T-cell (primary cell): ENCODE data around the gene ELAVL3. TPM values are rescaled to one million over a fixed set of nuclear protein-coding genes. Genes with fewer than 3 reads are reported as not detected.
"Not testable (repeated sequence)": the region's sequence is repeated elsewhere in the genome, so short reads cannot be mapped to it uniquely, and the experiment has no call there.

Source experiments
- ATAC-seq, 4 experiments: fragments of 200-7000 bp in 3 of 4; fragments of 150-1000 bp in 1 of 4; cut with Tn5 transposase; replicated peaks in 1 of 4; 1 replicate in 3 of 4; 2 replicates in 1 of 4; pipeline ENCODE4 v1.10.0; 2021; ENCODE audit warnings: moderate library complexity in 3 of 4, mild to moderate bottlenecking in 2 of 4, moderate number of reproducible peaks in 1 of 4
- CTCF ChIA-PET, 2 donors: fragments of 300-600 bp; sonication (Branson Sonifier 250); formaldehyde crosslinking; loops; one replicate each; lab custom pipeline; 2022; ENCODE audit warnings: antibody characterized with exemption in 2 of 2; lab: Charles Lee
- POLR2A ChIA-PET, 2 donors: fragments of 300-600 bp; sonication (Branson Sonifier 250); formaldehyde crosslinking; loops; one replicate each; lab custom pipeline; 2022; ENCODE audit warnings: antibody characterized with exemption in 2 of 2; lab: Charles Lee
- DNase-seq, 35 experiments: peaks; one replicate each; pipeline versions ENCODE4 v3.0.0 to v3.0.0-alpha.2; 2013 to 2023
- H3K27ac ChIP-seq: one replicate; pipeline ENCODE4 v1.5.1; 2013; ENCODE audit warnings: low read length
- H3K27me3 ChIP-seq, 2 experiments: replicated peaks in 1 of 2; 1 replicate in 1 of 2; 2 replicates in 1 of 2; pipeline versions ENCODE4 v1.6.1 to v1.7.0; 2013; ENCODE audit warnings: low read length in 1 of 2, mixed read lengths in 1 of 2; ENCODE audit not compliant: control insufficient read depth in 2 of 2, insufficient read depth in 2 of 2; ENCODE audit errors: extremely low read depth in 1 of 2
- H3K36me3 ChIP-seq, 2 donors: 1 replicate in 1 of 2; 2 replicates in 1 of 2; pipeline versions ENCODE4 v1.6.1 to v1.7.0; 2013; ENCODE audit warnings: low read length in 1 of 2; ENCODE audit not compliant: control insufficient read depth in 2 of 2, insufficient read depth in 1 of 2; ENCODE audit errors: extremely low read depth in 1 of 2
- H3K4me1 ChIP-seq, 2 experiments: 1 replicate in 1 of 2; 2 replicates in 1 of 2; pipeline versions ENCODE4 v1.6.1 to v1.7.0; 2013; ENCODE audit warnings: low read length in 2 of 2, mixed read lengths in 1 of 2; ENCODE audit not compliant: insufficient read depth in 2 of 2, control insufficient read depth in 1 of 2; ENCODE audit errors: extremely low read depth in 1 of 2
- H3K4me3 ChIP-seq, 2 donors: 1 replicate in 1 of 2; 2 replicates in 1 of 2; pipeline versions ENCODE4 v1.5.1 to v1.7.0; 2013; ENCODE audit warnings: mild to moderate bottlenecking in 2 of 2, low read length in 1 of 2, moderate library complexity in 1 of 2; ENCODE audit not compliant: control insufficient read depth in 1 of 2; ENCODE audit errors: extremely low read depth in 1 of 2
- H3K9me3 ChIP-seq: 2 replicates; pipeline ENCODE4 v1.7.0; 2013
- H3K27ac Mint-ChIP-seq, 2 donors: one replicate each; pipeline ENCODE4 v1.8.0; 2020 to 2021; ENCODE audit warnings: mild to moderate bottlenecking in 2 of 2, mixed read lengths in 2 of 2
- H3K27me3 Mint-ChIP-seq, 2 donors: one replicate each; pipeline ENCODE4 v1.8.0; 2021 to 2022; ENCODE audit warnings: mixed read lengths in 2 of 2
- H3K36me3 Mint-ChIP-seq: one replicate; pipeline ENCODE4 v1.8.0; 2021; ENCODE audit warnings: mixed read lengths
- H3K4me1 Mint-ChIP-seq, 3 donors: one replicate each; pipeline ENCODE4 v1.8.0; 2020 to 2022; ENCODE audit warnings: mixed read lengths in 3 of 3, mild to moderate bottlenecking in 1 of 3
- H3K4me3 Mint-ChIP-seq, 3 donors: one replicate each; pipeline ENCODE4 v1.8.0; 2020 to 2022; ENCODE audit warnings: mild to moderate bottlenecking in 3 of 3, mixed read lengths in 3 of 3, moderate library complexity in 3 of 3
- H3K9me3 Mint-ChIP-seq, 3 donors: one replicate each; pipeline ENCODE4 v1.8.0; 2020 to 2022; ENCODE audit warnings: mixed read lengths in 3 of 3
- WGBS: methylation state at CpG from one replicate; pipeline ENCODE4 v1.1.5; 2013; ENCODE audit warnings: missing lambda C conversion rate; ENCODE audit not compliant: insufficient coverage; 5-methylcytosine and 5-hydroxymethylcytosine counted together
- total RNA-seq, 35 experiments: library from RNA in 6 of 35; stranded (reverse) in 6 of 35; fragments of 120-200 nt in 1 of 35; gene quantifications; one replicate each; pipeline versions ENCODE4 v1.2.1 to v1.2.4 and lab custom pipeline; 2013 to 2026

Gene ELAVL3
- total RNA-seq, 5 donors from 2014 or later (not counting 1 experiment from before 2014, with no cell fraction given): 0.47 TPM; not detected in 4

DNA sequence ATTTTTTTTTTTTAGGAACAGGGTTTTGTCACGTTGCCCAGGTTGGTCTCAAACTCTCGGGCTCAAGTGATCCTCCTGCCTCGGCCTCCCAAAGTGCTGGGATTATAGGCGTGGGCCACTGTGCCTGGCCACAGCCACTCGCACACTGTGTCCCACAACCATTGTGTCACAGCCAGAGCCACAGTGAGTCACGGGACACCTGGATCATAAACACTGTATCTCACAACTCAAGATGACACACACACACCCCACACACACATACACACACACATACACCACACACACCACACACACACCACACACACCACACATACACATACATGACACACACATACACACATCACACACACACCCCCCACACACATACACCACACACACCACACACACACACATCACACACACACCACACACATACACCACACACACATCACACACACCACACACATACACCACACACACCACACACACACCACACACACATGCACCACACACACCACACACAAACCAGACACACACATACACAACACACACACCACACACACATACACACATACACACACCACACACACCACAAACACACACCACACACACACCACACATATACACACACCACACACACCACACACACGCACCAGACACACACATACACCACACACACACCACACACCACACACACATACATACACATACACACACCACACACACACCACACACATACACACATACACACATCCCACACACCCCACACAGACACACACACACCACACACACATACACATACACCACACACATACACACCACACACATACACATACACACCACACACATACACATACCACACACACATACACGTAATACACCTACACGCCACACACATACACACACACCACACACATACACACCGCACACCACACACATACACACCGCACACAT lies 16.2 kb downstream of the ELAVL3 start:
- peaks cover 13 to 14% of the 10 kb centered on the region in 2 donors for H3K27me3 Mint-ChIP-seq
- H3K36me3 Mint-ChIP-seq: no peaks in the 10 kb centered on the region
- H3K4me1 Mint-ChIP-seq: peaks cover 0 to 4% (median 2%) of the 10 kb centered on the region in 3 donors
- H3K4me1 ChIP-seq: no peaks in the 10 kb centered on the region
- peaks cover 0 to 35% of the 10 kb centered on the region in 2 experiments for H3K27me3 ChIP-seq
- no peak overlapping the region for H3K27ac ChIP-seq
- no peaks in the 10 kb centered on the region for H3K9me3 Mint-ChIP-seq
- ATAC-seq (no peak), DNase-seq (no peak)
- H3K4me3 Mint-ChIP-seq: no peak overlapping the region
- ChIA-PET POLR2A (no interaction called here), CTCF (no interaction called here)
- no peaks in the 10 kb centered on the region for H3K36me3 ChIP-seq
- no peak overlapping the region for H3K4me3 ChIP-seq
- WGBS: 86% methylated on average over 11 of the region's 11 CpGs
- H3K27ac Mint-ChIP-seq: no peak overlapping the region
- no peaks in the 10 kb centered on the region for H3K9me3 ChIP-seq

DNA sequence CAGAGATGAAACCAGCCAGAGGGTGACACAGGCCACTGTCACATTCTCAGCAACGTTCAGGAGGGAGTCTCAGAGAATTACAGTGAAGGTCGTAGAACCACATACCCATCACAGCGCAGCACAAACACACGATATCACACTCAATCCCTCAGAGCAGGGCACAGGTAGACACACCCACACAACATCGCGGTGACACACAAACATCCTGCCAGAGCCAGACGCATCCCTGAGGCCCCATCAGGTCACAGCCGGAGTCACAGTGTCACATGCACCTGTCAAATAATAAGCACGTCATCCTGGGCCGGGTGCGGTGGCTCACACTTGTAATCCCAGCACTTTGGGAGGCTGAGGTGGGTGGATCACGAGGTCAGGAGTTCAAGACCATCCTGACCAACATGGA lies 17.5 kb downstream of the ELAVL3 start:
- peak in 1 of 35 experiments; percentile 10 for DNase-seq
- no peak overlapping the region for H3K27ac Mint-ChIP-seq

DNA sequence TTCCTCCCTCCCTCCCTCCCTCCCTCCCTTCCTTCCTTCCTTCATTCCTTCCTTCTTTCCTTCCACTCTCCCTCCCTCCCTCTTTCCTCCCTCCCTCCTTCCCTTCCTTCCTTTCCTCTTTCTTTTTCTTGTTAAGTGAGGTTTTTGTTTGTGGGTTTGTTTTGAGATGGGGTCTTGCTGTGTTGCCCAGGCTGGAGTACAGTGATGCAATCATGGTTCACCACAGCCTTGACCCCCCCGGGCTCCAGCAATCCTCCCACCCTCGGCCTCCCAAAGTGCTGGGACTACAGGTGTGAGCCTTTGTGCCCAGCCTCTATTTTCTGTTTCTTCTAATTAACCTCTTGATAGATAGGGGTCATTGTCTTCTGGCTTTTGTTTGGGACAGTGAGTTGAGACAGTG lies 19.4 kb downstream of the ELAVL3 start:
- Histone ChIP-seq H3K4me1 (no peaks in the 10 kb centered on the region), H3K27ac (no peak overlapping the region), H3K36me3 (no peaks in the 10 kb centered on the region), H3K4me3 (no peak overlapping the region), H3K27me3 (peaks cover 0 to 40% of the 10 kb centered on the region in 2 experiments), H3K9me3 (no peaks in the 10 kb centered on the region)
- CTCF ChIA-PET: interaction anchor here in 1 of 2 donors (0.6 kb wide), 1 partner anchor 540 kb away, joined by 3 read pairs; no protein-coding TSS in a partner anchor
- POLR2A ChIA-PET: interaction anchor here in 1 of 2 donors (0.7 kb wide), 1 partner anchor 38 kb away, joined by 4 read pairs; no protein-coding TSS in a partner anchor
- H3K4me3 Mint-ChIP-seq: no peak overlapping the region
- peaks cover 0 to 4% (median 2%) of the 10 kb centered on the region in 3 donors for H3K4me1 Mint-ChIP-seq
- H3K9me3 Mint-ChIP-seq: no peaks in the 10 kb centered on the region
- WGBS: no CpG with 5 or more reads among the region's 2 CpGs
- H3K36me3 Mint-ChIP-seq: no peaks in the 10 kb centered on the region
- DNase-seq: no peak
- H3K27ac Mint-ChIP-seq: no peak overlapping the region
- no peak for ATAC-seq
- peaks cover 18 to 21% of the 10 kb centered on the region in 2 donors for H3K27me3 Mint-ChIP-seq

More for the DNA sequence above, 17.5 kb downstream of the ELAVL3 start:
- POLR2A ChIA-PET: no interaction called here
- H3K27me3 Mint-ChIP-seq: peaks cover 14 to 15% of the 10 kb centered on the region in 2 donors
- Histone ChIP-seq H3K27me3 (peaks cover 0 to 35% of the 10 kb centered on the region in 2 experiments), H3K4me3 (no peak overlapping the region), H3K4me1 (no peaks in the 10 kb centered on the region), H3K9me3 (no peaks in the 10 kb centered on the region), H3K27ac (no peak overlapping the region), H3K36me3 (no peaks in the 10 kb centered on the region)
- no peaks in the 10 kb centered on the region for H3K36me3 Mint-ChIP-seq
- no peaks in the 10 kb centered on the region for H3K9me3 Mint-ChIP-seq
- 58% methylated on average over 7 of the region's 12 CpGs for WGBS
- CTCF ChIA-PET: no interaction called here
- H3K4me3 Mint-ChIP-seq: no peak overlapping the region
- peak in 2 of 4 experiments; percentile 38 to 49 for ATAC-seq
- H3K4me1 Mint-ChIP-seq: peaks cover 0 to 4% (median 2%) of the 10 kb centered on the region in 3 donors

DNA sequence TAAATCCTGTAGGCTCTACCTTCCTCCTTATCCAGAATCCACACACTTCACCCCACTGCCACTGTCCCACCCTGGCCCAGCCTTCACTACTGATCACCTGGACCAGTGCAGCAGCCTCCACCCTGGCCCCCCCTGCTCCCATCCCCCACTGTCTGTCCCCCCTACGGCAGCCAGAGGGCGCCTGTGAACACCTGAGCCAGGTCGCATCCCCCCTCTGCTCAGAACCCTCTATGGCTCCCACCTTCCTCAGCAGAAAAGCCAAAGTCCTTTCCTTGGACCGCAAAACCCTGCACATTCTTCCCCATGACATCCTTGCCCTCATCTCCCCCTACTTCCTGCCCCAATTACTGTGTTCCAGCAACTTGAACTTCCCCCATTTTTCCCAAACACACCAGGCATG lies 20.6 kb downstream of the ELAVL3 start:
- ATAC-seq: no peak
- Mint-ChIP-seq H3K27ac (no peak overlapping the region), H3K9me3 (no peaks in the 10 kb centered on the region), H3K36me3 (no peaks in the 10 kb centered on the region), H3K4me1 (peaks cover 0 to 4% (median 2%) of the 10 kb centered on the region in 3 donors), H3K27me3 (peaks cover 16 to 21% of the 10 kb centered on the region in 2 donors), H3K4me3 (no peak overlapping the region)
- ChIA-PET POLR2A (no interaction called here), CTCF (no interaction called here)
- 47% methylated on average over 4 of the region's 4 CpGs for WGBS
- H3K36me3 ChIP-seq: no peaks in the 10 kb centered on the region
- H3K9me3 ChIP-seq: no peaks in the 10 kb centered on the region
- no peak overlapping the region for H3K27ac ChIP-seq
- DNase-seq: peak in 1 of 35 experiments; percentile 25
- H3K27me3 ChIP-seq: peaks cover 0 to 29% of the 10 kb centered on the region in 2 experiments
- no peak overlapping the region for H3K4me3 ChIP-seq
- H3K4me1 ChIP-seq: no peaks in the 10 kb centered on the region

DNA sequence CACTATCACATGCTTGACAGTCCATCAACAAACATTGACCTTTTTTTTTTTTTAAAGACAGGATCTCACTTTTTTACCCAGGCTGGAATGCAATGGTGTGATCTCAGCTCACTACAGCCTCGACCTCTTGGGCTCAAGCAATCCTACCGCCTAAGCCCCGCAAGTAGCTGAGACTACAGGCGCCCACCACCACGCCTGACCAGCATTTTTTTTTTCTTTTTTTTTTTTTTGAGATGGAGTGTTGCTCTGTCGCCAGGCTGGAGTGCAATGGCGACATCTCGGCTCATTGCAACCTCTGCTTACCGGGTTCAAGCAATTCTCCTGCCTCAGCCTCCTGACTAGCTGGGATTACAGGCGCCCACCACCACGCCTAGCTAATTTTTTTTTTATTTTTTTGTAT lies 21.9 kb downstream of the ELAVL3 start:
- CTCF ChIA-PET, DNase-seq, H3K27ac Mint-ChIP-seq, ATAC-seq, H3K27ac ChIP-seq, H3K36me3 ChIP-seq, H3K4me3 ChIP-seq, H3K9me3 Mint-ChIP-seq, H3K36me3 Mint-ChIP-seq, H3K4me3 Mint-ChIP-seq, H3K4me1 ChIP-seq, H3K4me1 Mint-ChIP-seq, POLR2A ChIA-PET, H3K9me3 ChIP-seq: not testable (repeated sequence)
- peaks cover 0 to 24% of the 10 kb centered on the region in 2 experiments for H3K27me3 ChIP-seq
- WGBS: 57% methylated on average over 3 of the region's 11 CpGs
- H3K27me3 Mint-ChIP-seq: peaks cover 16 to 21% of the 10 kb centered on the region in 2 donors

DNA sequence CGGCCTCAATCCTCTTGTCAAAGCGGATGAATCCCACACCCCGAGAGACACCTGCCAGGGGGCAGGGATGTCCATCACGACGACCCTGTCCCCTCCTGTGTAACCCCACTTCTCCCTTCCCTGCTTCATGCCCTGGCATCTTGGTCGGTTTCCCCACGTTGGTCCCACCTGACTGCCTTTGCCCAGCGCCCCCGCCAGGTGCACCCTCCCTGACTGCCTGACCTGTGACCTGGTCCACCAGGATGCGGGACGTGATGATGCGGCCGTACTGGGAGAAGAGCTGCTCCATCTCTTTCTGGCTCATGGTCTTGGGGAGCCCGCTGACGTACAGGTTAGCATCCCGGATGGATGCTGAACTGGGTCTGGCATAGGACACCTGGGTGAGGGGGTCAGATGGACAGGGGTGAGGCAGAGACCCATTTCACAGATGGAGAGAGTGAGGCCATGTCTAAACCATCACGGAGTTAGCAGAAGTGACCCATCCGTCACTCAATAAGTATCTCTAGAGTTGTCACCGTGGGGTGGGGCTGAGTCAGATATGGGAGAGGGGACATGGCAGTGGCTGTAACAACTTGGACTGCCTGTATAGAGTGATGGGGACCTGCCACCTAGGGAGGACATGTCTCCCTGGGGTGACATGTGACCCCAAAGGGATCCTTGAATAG lies 22.5 kb downstream of the ELAVL3 start:
- H3K27ac Mint-ChIP-seq: no peak overlapping the region
- H3K27me3 Mint-ChIP-seq: peaks cover 16 to 20% of the 10 kb centered on the region in 2 donors
- Histone ChIP-seq H3K27ac (no peak overlapping the region), H3K4me3 (no peak overlapping the region), H3K36me3 (no peaks in the 10 kb centered on the region), H3K4me1 (peaks cover 0 to 3% of the 10 kb centered on the region in 2 experiments), H3K27me3 (peaks cover 0 to 24% of the 10 kb centered on the region in 2 experiments), H3K9me3 (no peaks in the 10 kb centered on the region)
- no peaks in the 10 kb centered on the region for H3K9me3 Mint-ChIP-seq
- CTCF ChIA-PET: interaction anchor here in 1 of 2 donors (0.5 kb wide), 1 partner anchor 114 kb away, joined by 3 read pairs; no protein-coding TSS in a partner anchor
- POLR2A ChIA-PET: no interaction called here
- 90% methylated on average over 19 of the region's 19 CpGs for WGBS
- H3K36me3 Mint-ChIP-seq: no peaks in the 10 kb centered on the region
- no peak overlapping the region for H3K4me3 Mint-ChIP-seq
- no peak for ATAC-seq
- DNase-seq: no peak
- peaks cover 0 to 4% (median 2%) of the 10 kb centered on the region in 3 donors for H3K4me1 Mint-ChIP-seq
